ENCODE measurements around the gene B3GALT2. TPM values are rescaled to one million over a fixed set of nuclear protein-coding genes. Genes with fewer than 3 reads are reported as not detected.

B3GALT2 gene
- total and polyA plus RNA-seq, 2 of the 4 experiments (the other 2 are of a cell fraction): 1.8 to 4.5 TPM

GRCh38 chr1:193144361-193144938, 42.0 kb downstream of the B3GALT2 start:
- DNase-seq (no peak), ATAC-seq (ENCODE audit: low read depth) (no peak)
- Histone ChIP-seq H3K4me2 (ENCODE audit: low read depth, low read length) (no peak overlapping the region), H3K4ac (ENCODE audit: low read depth, low read length) (no peak overlapping the region), H3K27ac (ENCODE audit: insufficient read depth, low read length) (no peak overlapping the region), H3K36me3 (ENCODE audit: control insufficient read depth, insufficient read depth, low read length) (peaks cover 28% of the 10 kb centered on the region), H2BK20ac (ENCODE audit: low read depth, low read length) (no peak overlapping the region), H4K91ac (ENCODE audit: insufficient read depth, low read depth, low read length) (no peak overlapping the region), H3K4me3 (ENCODE audit: insufficient read depth, low read depth, low read length) (no peak overlapping the region), H2AK5ac (ENCODE audit: low read depth, low read length) (no peak overlapping the region), H2BK120ac (ENCODE audit: low read depth, low read length) (no peak overlapping the region), H4K20me1 (ENCODE audit: insufficient read depth, low read length) (peaks cover 9% of the 10 kb centered on the region; the same call in 1 of the 2 replicates), H2BK5ac (ENCODE audit: low read depth, low read length, poor library complexity, severe bottlenecking) (no peak overlapping the region), H3K23ac (ENCODE audit: low read depth, low read length) (no peak overlapping the region), H3K18ac (ENCODE audit: low read depth, low read length) (no peak overlapping the region), H3K9me3 (ENCODE audit: control insufficient read depth, insufficient read depth, low read length) (no peaks in the 10 kb centered on the region), H3K56ac (ENCODE audit: extremely low read depth, insufficient read depth, low read length) (no peak overlapping the region), H2AFZ (replicated peaks; ENCODE audit: low read length, poor library complexity) (no peak overlapping the region), H3K14ac (replicated peaks; ENCODE audit: low read depth, low read length) (no peak overlapping the region), H4K8ac (ENCODE audit: low read depth in 2 of 2, low read length in 2 of 2) (no peak overlapping the region), H3K9ac (ENCODE audit: low read depth, low read length) (no peak overlapping the region), H3K79me1 (ENCODE audit: low read depth in 1 of 2, low read length in 2 of 2) (peaks cover 28 to 29% of the 10 kb centered on the region in 2 experiments; a peak in 3 of 4 replicates), H2BK15ac (ENCODE audit: low read depth, low read length) (no peak overlapping the region), H4K5ac (ENCODE audit: low read depth, low read length) (no peak overlapping the region), H2AK9ac (replicated peaks; ENCODE audit: low read depth, low read length, poor library complexity) (no peak overlapping the region), H3K9me1 (ENCODE audit: insufficient read depth, low read length) (no peaks in the 10 kb centered on the region), H3K4me1 (ENCODE audit: control insufficient read depth, insufficient read depth, low read length) (no peaks in the 10 kb centered on the region), H3K27me3 (ENCODE audit: control insufficient read depth, insufficient read depth, low read length) (no peaks in the 10 kb centered on the region)
- WGBS, 2 experiments (ENCODE audit: extremely low coverage in 2 of 2, insufficient read length in 1 of 2): no CpG with 5 or more reads among the region's 5 CpGs
- in situ Hi-C loops (cut with MboI; ENCODE audit: low sequenced_read_pairs): no loop called here
- BruUV-seq (replicated peaks): no TSS peak
- intact Hi-C loops (cut with micrococcal nuclease): no loop called here
- dilution Hi-C loops (cut with HindIII; ENCODE audit: low sequenced_read_pairs, unreplicated experiment): no loop called here
- ChIA-PET POLR2A (ENCODE audit: unreplicated experiment) (no interaction called here), CTCF (interaction anchor here (0.7 kb wide), 1 partner anchor 628 kb away, joined by 3 read pairs; no protein-coding TSS in a partner anchor)
- TF ChIP-seq MXI1 (IDR thresholded peaks at IDR 0.05; ENCODE audit: borderline replicate concordance, low read depth, low read length) (no peak), CHD1 (IDR thresholded peaks at IDR 0.05; ENCODE audit: low read depth, low read length) (no peak), RAD21 (IDR thresholded peaks at IDR 0.05; ENCODE audit: low read length) (no peak), BHLHE40 (IDR thresholded peaks at IDR 0.05; ENCODE audit: low read depth, low read length) (no peak), SMC3 (IDR thresholded peaks at IDR 0.05; ENCODE audit: low read depth, low read length) (no peak), RFX5 (IDR thresholded peaks at IDR 0.05; ENCODE audit: low read depth, low read length) (no peak), MAFK (IDR thresholded peaks at IDR 0.05; ENCODE audit: low read depth, low read length) (no peak), RCOR1 (IDR thresholded peaks at IDR 0.05; ENCODE audit: insufficient replicate concordance, low read length) (no peak), USF2 (IDR thresholded peaks at IDR 0.05; ENCODE audit: low read depth, low read length) (no peak), FOS (IDR thresholded peaks at IDR 0.05; ENCODE audit: low read depth, low read length) (no peak), ELK1 (IDR thresholded peaks at IDR 0.05; ENCODE audit: borderline replicate concordance, low read depth, low read length) (no peak), POLR2A (IDR thresholded peaks at IDR 0.05; ENCODE audit: low read depth, low read length) (no peak), CEBPB (IDR thresholded peaks at IDR 0.05; ENCODE audit: low read depth, low read length) (no peak), CTCF (conservative IDR thresholded peaks at IDR 0.05; ENCODE audit: low read depth, low read length) (no peak), MAZ (IDR thresholded peaks at IDR 0.05; ENCODE audit: borderline replicate concordance, low read depth, low read length) (no peak), NFE2L2 (IDR thresholded peaks at IDR 0.05; ENCODE audit: low read depth, low read length) (no peak)
